ENCODE results near the gene CEP295NL. TPM values are rescaled to one million over a fixed set of nuclear protein-coding genes. Genes with fewer than 3 reads are reported as not detected.

Gene CEP295NL
- total RNA-seq, 1 experiment from 2014 or later: 1.8 TPM

- H4K20me1 ChIP-seq (ENCODE audit: low read length): no peaks in the 10 kb centered on the region
- peaks cover 17% of the 10 kb centered on the region for H3K4me1 ChIP-seq (ENCODE audit: insufficient read depth, low read length)
- H3F3A ChIP-seq (ENCODE audit: low read length, unreplicated experiment): no peaks in the 10 kb centered on the region
- peak within 1 kb of the TSS; percentile 71 for H2AFZ ChIP-seq (ENCODE audit: low read length)
- H3K36me3 ChIP-seq (ENCODE audit: low read depth, low read length): no peaks in the 10 kb centered on the region
- ATAC-seq (peak; percentile 56), DNase-seq (peak; percentile 86)
- H3K27me3 ChIP-seq (ENCODE audit: low read length): no peaks in the 10 kb centered on the region
- POLR2A ChIA-PET (ENCODE audit: unreplicated experiment): no interaction called here
- peaks cover 42% of the 10 kb centered on the region for H3K79me2 ChIP-seq (ENCODE audit: low read length)
- H3K4me3 ChIP-seq (ENCODE audit: low read length): peak within 1 kb of the TSS; percentile 85
- H3K9me2 ChIP-seq (replicated peaks; ENCODE audit: low read length): no peaks in the 10 kb centered on the region
- peak within 1 kb of the TSS; percentile 80 for H3K4me2 ChIP-seq (ENCODE audit: low read length)
- H3K9me3 ChIP-seq (ENCODE audit: low read length): no peaks in the 10 kb centered on the region
- TF ChIP-seq EZH2phosphoT487 (IDR thresholded peaks at IDR 0.05; ENCODE audit: borderline replicate concordance, low read length): no peak
- no peak for TF ChIP-seq CTCF (conservative IDR thresholded peaks at IDR 0.05; ENCODE audit: low read depth, low read length)
- no peak for TF ChIP-seq EZH2 (IDR thresholded peaks at IDR 0.05; ENCODE audit: low read length, unreplicated experiment)
- intact Hi-C loops (cut with micrococcal nuclease): loop anchor here (2.0 kb wide), 2 partner anchors 42 to 62 kb away; no protein-coding TSS in a partner anchor
- CTCF ChIA-PET: no interaction called here
- H3K9ac ChIP-seq (ENCODE audit: low read length): peak within 1 kb of the TSS; percentile 50
- BruUV-seq (replicated peaks): no TSS peak
- no peak within 1 kb of the TSS for H3K27ac ChIP-seq (ENCODE audit: low read length)
Observed at GRCh38 chr17:78925234-78925633, 22.2 kb upstream of the CEP295NL start, which contains the start of gene TIMP2. Gene TIMP2 (minus strand): TSS chr17:78925387. CDS start chr17:78925088, 299 bp downstream.

GRCh38 chr17:78924481-78925151 is 21.6 kb upstream of the CEP295NL start:
- H3K27ac ChIP-seq (ENCODE audit: low read length): no peak overlapping the region
- H3K9me3 ChIP-seq (ENCODE audit: low read length): no peaks in the 10 kb centered on the region
- H3F3A ChIP-seq (ENCODE audit: low read length, unreplicated experiment): no peaks in the 10 kb centered on the region
- H3K9me2 ChIP-seq (replicated peaks; ENCODE audit: low read length): no peaks in the 10 kb centered on the region
- H3K4me2 ChIP-seq (ENCODE audit: low read length): peak overlapping the region; percentile 80
- peaks cover 48% of the 10 kb centered on the region for H3K79me2 ChIP-seq (ENCODE audit: low read length)
- CTCF ChIA-PET: no interaction called here
- ATAC-seq (peak; percentile 24), DNase-seq (peak; percentile 48)
- H2AFZ ChIP-seq (ENCODE audit: low read length): peak overlapping the region; percentile 26
- no peaks in the 10 kb centered on the region for H3K27me3 ChIP-seq (ENCODE audit: low read length)
- intact Hi-C loops (cut with micrococcal nuclease): loop anchor here (2.0 kb wide), 2 partner anchors 42 to 62 kb away; no protein-coding TSS in a partner anchor
- POLR2A ChIA-PET (ENCODE audit: unreplicated experiment): interaction anchor here (0.6 to 0.7 kb wide), 2 partner anchors 38 to 68 kb away, joined by 31 read pairs; no protein-coding TSS in a partner anchor
- H3K9ac ChIP-seq (ENCODE audit: low read length): peak overlapping the region; percentile 50
- peaks cover 15% of the 10 kb centered on the region for H3K4me1 ChIP-seq (ENCODE audit: insufficient read depth, low read length)
- TF ChIP-seq EZH2 (IDR thresholded peaks at IDR 0.05; ENCODE audit: low read length, unreplicated experiment) (no peak), CTCF (conservative IDR thresholded peaks at IDR 0.05; ENCODE audit: low read depth, low read length) (no peak), EZH2phosphoT487 (IDR thresholded peaks at IDR 0.05; ENCODE audit: borderline replicate concordance, low read length) (no peak)
- no peaks in the 10 kb centered on the region for H4K20me1 ChIP-seq (ENCODE audit: low read length)
- no TSS peak for BruUV-seq (replicated peaks)
- H3K4me3 ChIP-seq (ENCODE audit: low read length): peak overlapping the region; percentile 85
- no peaks in the 10 kb centered on the region for H3K36me3 ChIP-seq (ENCODE audit: low read depth, low read length)
